ENCODE results near the gene TPTE.
"Not testable (repeated sequence)": the region's sequence is repeated elsewhere in the genome, so short reads cannot be mapped to it uniquely, and the experiment has no call there.

TPTE gene

GRCh38 chr21:10617133-10617752 is 95.9 kb downstream of the TPTE start:
- DNase-seq, result not testable (repeated sequence)

- no peak for DNase-seq
These were observed 106.0 kb downstream of the TPTE start for GRCh38 chr21:10627316-10627863.

- DNase-seq, result not testable (repeated sequence)
These were observed 107.9 kb downstream of the TPTE start for GRCh38 chr21:10629239-10629638.

- not testable (repeated sequence) for DNase-seq
These were observed 109.4 kb downstream of the TPTE start for GRCh38 chr21:10630829-10631228.

- not testable (repeated sequence) for DNase-seq
These were observed 109.9 kb downstream of the TPTE start for GRCh38 chr21:10631316-10631715.

- not testable (repeated sequence) for DNase-seq
These were observed 116.8 kb downstream of the TPTE start for GRCh38 chr21:10638144-10638543.

- DNase-seq, result no peak
These were observed 117.7 kb downstream of the TPTE start for GRCh38 chr21:10639123-10639522.

- DNase-seq, result not testable (repeated sequence)
These were observed 118.4 kb downstream of the TPTE start for GRCh38 chr21:10639746-10640145.

- no peak for DNase-seq
These were observed 119.1 kb downstream of the TPTE start for GRCh38 chr21:10640446-10640845.

GRCh38 chr21:10641107-10641506 is 119.7 kb downstream of the TPTE start:
- no peak for DNase-seq

- not testable (repeated sequence) for DNase-seq
These were observed 124.3 kb downstream of the TPTE start for GRCh38 chr21:10645667-10646066.

GRCh38 chr21:10649350-10650149 is 128.2 kb downstream of the TPTE start:
- not testable (repeated sequence) for DNase-seq

GRCh38 chr21:10650297-10650696 is 128.9 kb downstream of the TPTE start:
- not testable (repeated sequence) for DNase-seq

All from effector CD4-positive, alpha-beta T cell (primary cell).